Stimulated activated CD8-positive, alpha-beta memory T cell treated with anti-CD3 and anti-CD28 coated beads, Interleukin-15, amount 100 ng/mL, for 24 hours (primary cell): Measurements from ENCODE around the gene IAH1.
A peak's percentile ranks its signal among the peaks of the same experiment; 100 is the strongest.
"Not testable (repeated sequence)": the region's sequence is repeated elsewhere in the genome, so short reads cannot be mapped to it uniquely, and the experiment has no call there.

Experiments used
- DNase-seq: peaks from one replicate; pipeline ENCODE4 v3.0.0-alpha.2; 2020; ENCODE audit warnings: low read depth

The IAH1 gene

GRCh38 chr2:9473308-9473984 is 905 bp upstream of the IAH1 start:
- DNase-seq, result no peak

GRCh38 chr2:9473985-9474360 is 378 bp upstream of the IAH1 start:
- DNase-seq, result peak; percentile 16

- DNase-seq, result no peak
These were observed 3.6 kb downstream of the IAH1 start for GRCh38 chr2:9477914-9478313.

GRCh38 chr2:9478526-9478925 is 4.2 kb downstream of the IAH1 start:
- no peak for DNase-seq

- DNase-seq, result no peak
These were observed 5.8 kb downstream of the IAH1 start for GRCh38 chr2:9480157-9480556.

GRCh38 chr2:9483107-9483506 is 8.8 kb downstream of the IAH1 start:
- no peak for DNase-seq

GRCh38 chr2:9484533-9484932 is 10.2 kb downstream of the IAH1 start:
- DNase-seq, result no peak

GRCh38 chr2:9488583-9489547 is 14.5 kb downstream of the IAH1 start:
- DNase-seq, result no peak

- no peak for DNase-seq
These were observed 16.4 kb downstream of the IAH1 start for GRCh38 chr2:9490789-9491188.

- no peak for DNase-seq
These were observed 18.6 kb downstream of the IAH1 start for GRCh38 chr2:9492927-9493326.

- DNase-seq, result no peak
These were observed 19.1 kb downstream of the IAH1 start for GRCh38 chr2:9493478-9493877.

- DNase-seq, result no peak
These were observed 19.7 kb downstream of the IAH1 start for GRCh38 chr2:9494081-9494480.

- DNase-seq, result no peak
These were observed 22.7 kb downstream of the IAH1 start for GRCh38 chr2:9497017-9497416.

- DNase-seq, result no peak
These were observed 23.9 kb downstream of the IAH1 start for GRCh38 chr2:9498210-9498609.

GRCh38 chr2:9508931-9509330 is 34.6 kb downstream of the IAH1 start:
- DNase-seq, result no peak

GRCh38 chr2:9513946-9514345 is 39.6 kb downstream of the IAH1 start:
- not testable (repeated sequence) for DNase-seq

- no peak for DNase-seq
These were observed 42.9 kb downstream of the IAH1 start for GRCh38 chr2:9517118-9517782.

- no peak for DNase-seq
These were observed 43.8 kb downstream of the IAH1 start for GRCh38 chr2:9518163-9518562.

GRCh38 chr2:9518780-9519179 is 44.4 kb downstream of the IAH1 start:
- no peak for DNase-seq

GRCh38 chr2:9519250-9519649 is 44.9 kb downstream of the IAH1 start:
- no peak for DNase-seq

- no peak for DNase-seq
These were observed 49.9 kb downstream of the IAH1 start for GRCh38 chr2:9524291-9524690.

- no peak for DNase-seq
These were observed 50.9 kb downstream of the IAH1 start for GRCh38 chr2:9525266-9525665.
